ENCODE measurements around the gene TRMT61A. TPM values are rescaled to one million over a fixed set of nuclear protein-coding genes. Genes with fewer than 3 reads are reported as not detected.
A peak's percentile ranks its signal among the peaks of the same experiment; 100 is the strongest.

Gene TRMT61A
- polyA plus RNA-seq, 1 experiment = 11.7 TPM

DNA sequence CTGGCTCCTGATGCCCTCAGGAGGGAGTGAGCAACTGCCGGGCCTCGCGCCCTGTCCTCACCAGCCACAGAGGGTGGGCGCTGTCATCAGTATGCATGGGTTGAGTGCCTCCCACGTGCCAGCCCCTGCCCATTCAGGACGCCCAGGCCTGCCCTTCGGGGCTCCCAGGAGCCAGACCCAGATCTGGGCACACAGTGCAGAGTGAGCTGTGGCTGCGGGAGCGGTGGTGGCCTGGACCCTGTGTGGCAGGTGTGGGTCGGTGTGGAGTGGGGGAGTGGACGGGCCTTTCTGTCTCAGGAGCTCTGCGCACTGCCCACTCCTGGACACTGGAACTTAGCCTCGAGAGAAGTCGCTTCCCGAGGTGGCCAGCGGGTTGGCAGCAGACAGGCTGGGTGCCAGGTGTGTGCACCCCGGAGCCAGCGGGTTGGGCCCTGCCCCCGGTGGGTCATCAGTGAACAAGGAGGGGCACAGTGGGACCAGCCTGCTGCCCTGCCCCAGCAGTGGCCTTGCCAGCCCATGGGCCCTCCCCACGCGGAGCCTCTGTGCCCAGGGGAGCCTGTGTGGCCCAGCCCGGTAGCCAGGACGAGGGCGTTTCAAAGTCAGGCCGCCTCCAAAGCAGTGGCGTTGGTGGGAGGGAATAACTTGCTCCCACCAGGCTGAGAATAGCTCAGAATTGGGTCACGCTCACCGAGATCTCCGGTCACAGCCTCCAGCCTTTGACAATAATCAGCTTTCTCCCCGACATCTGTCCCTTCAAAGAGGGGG is 9.5 kb downstream of the TRMT61A start:
- Histone ChIP-seq H3K4me3 (ENCODE audit: low read depth, low read length) (no peak overlapping the region), H3K36me3 (ENCODE audit: control insufficient read depth, insufficient read depth, low read length) (peaks cover 3% of the 10 kb centered on the region; the same call in 1 of the 2 replicates), H3K27me3 (ENCODE audit: control insufficient read depth, insufficient read depth, low read length) (no peaks in the 10 kb centered on the region)
- CTCF ChIA-PET = interaction anchor here (0.9 to 1.7 kb wide), 2 partner anchors 8 to 9 kb away, joined by 3 to 4 read pairs; no protein-coding TSS in a partner anchor
- TF ChIP-seq, protein P1, sequence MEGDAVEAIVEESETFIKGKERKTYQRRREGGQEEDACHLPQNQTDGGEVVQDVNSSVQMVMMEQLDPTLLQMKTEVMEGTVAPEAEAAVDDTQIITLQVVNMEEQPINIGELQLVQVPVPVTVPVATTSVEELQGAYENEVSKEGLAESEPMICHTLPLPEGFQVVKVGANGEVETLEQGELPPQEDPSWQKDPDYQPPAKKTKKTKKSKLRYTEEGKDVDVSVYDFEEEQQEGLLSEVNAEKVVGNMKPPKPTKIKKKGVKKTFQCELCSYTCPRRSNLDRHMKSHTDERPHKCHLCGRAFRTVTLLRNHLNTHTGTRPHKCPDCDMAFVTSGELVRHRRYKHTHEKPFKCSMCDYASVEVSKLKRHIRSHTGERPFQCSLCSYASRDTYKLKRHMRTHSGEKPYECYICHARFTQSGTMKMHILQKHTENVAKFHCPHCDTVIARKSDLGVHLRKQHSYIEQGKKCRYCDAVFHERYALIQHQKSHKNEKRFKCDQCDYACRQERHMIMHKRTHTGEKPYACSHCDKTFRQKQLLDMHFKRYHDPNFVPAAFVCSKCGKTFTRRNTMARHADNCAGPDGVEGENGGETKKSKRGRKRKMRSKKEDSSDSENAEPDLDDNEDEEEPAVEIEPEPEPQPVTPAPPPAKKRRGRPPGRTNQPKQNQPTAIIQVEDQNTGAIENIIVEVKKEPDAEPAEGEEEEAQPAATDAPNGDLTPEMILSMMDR (IDR thresholded peaks at IDR 0.05; ENCODE audit: insufficient read depth, low read depth, low read length) = no peak
- POLR2A ChIA-PET = no interaction called here
- DNase-seq (ENCODE audit: low read depth) = no peak

DNA sequence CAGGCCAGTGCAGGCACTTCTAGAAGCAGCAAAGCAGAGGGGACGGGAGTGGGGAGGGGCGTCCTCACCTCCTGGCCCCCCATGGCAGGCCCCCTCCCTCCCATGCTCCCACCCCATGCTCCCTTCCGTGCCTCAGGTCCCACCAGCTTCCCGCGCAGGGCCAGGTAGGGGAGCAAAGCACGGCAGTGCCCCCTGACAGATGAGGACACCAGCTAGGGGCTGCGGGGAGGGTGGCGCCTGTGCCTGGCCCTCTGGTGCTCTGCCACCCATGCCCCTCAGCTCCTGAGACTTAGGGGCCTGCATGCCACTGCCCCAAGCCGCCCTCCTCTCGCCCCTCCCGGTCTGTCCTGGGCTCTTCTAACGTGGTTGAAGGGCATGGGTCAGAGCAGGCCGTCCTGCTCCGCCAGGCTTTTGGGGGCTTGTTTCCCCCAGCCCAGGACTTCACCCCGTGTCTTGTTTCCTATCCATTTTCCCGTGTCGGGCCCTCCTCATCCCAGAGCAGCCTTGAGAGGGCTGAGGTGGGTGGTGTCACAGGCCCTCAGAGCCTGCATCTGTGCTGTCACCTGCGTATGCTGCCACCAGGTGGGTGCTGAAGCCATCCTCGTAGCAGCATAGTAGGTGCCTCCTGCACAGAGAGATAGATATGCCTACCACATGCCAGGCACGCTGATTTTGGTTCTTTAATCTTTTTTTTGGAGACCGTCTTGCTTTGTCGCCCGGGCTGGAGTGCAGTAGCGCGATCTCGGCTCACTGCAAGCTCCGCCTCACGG is 10.2 kb downstream of the TRMT61A start:
- CTCF ChIA-PET = interaction anchor here (0.9 to 1.7 kb wide), 2 partner anchors 8 to 9 kb away, joined by 3 to 4 read pairs; no protein-coding TSS in a partner anchor

DNA sequence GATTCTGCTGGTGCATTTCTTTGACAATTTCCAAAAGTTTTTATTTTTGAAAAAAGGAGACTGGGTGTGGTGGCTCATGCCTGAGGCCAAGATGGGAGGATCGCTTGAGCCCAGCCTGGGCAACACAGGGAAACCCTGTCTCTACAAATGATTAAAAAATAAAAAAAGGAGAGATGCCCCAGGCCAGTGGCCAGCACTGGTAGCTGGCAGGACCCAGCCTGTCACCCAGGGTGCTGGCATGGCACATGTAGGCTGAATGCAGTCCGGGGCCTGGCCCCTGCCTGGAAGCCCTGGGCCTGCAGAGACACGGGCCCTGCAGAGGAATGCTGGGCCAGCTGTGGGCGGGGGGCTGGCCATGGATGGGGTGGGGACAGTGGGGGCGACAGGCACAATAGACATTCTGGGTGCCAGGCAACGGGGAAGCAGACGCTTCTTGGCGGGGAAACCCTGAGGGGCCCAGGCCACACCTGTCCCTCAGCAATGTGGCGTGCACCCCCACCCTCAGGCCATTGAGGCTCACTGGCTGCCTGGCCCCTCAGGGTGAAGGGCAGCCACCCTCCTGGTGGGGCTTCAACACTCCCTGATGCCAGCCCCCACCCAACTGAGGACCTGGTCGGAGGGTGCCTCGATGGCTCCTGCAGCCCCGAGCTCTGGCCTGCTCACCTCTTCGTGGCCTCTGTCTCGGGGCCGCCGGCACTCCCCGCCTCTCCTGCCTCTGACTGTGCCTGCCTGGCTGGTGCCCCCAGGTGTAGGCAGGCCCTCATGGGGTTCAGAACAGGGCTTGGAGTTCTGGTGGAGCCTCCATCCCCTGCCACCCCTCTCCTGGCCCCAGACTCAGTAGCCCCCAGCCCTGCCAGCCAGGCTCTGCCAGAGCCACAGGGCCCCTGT is 12.1 kb downstream of the TRMT61A start:
- no peak overlapping the region; the same call in 1 of the 2 replicates for H3K4me3 ChIP-seq (ENCODE audit: low read depth, low read length)
- TF ChIP-seq, protein P1 (IDR thresholded peaks at IDR 0.05; ENCODE audit: insufficient read depth, low read depth, low read length) = no peak
- no peaks in the 10 kb centered on the region for H3K27me3 ChIP-seq (ENCODE audit: control insufficient read depth, insufficient read depth, low read length)
- CTCF ChIA-PET = interaction anchor here (0.6 to 15.2 kb wide), 6 partner anchors 10 to 40 kb away, joined by 3 to 228 read pairs (median 12); partner anchors contain the start of genes CKB and TRMT61A
- POLR2A ChIA-PET = no interaction called here
- H3K36me3 ChIP-seq (ENCODE audit: control insufficient read depth, insufficient read depth, low read length) = no peaks in the 10 kb centered on the region; the same call in 1 of the 2 replicates
- DNase-seq (ENCODE audit: low read depth) = no peak

More for the DNA sequence above, 10.2 kb downstream of the TRMT61A start:
- Histone ChIP-seq H3K36me3 (ENCODE audit: control insufficient read depth, insufficient read depth, low read length) (peaks cover 2% of the 10 kb centered on the region; the same call in 1 of the 2 replicates), H3K27me3 (ENCODE audit: control insufficient read depth, insufficient read depth, low read length) (no peaks in the 10 kb centered on the region), H3K4me3 (ENCODE audit: low read depth, low read length) (no peak overlapping the region)
- TF ChIP-seq, protein P1 (IDR thresholded peaks at IDR 0.05; ENCODE audit: insufficient read depth, low read depth, low read length) = no peak
- DNase-seq (ENCODE audit: low read depth) = no peak
- POLR2A ChIA-PET = no interaction called here

DNA sequence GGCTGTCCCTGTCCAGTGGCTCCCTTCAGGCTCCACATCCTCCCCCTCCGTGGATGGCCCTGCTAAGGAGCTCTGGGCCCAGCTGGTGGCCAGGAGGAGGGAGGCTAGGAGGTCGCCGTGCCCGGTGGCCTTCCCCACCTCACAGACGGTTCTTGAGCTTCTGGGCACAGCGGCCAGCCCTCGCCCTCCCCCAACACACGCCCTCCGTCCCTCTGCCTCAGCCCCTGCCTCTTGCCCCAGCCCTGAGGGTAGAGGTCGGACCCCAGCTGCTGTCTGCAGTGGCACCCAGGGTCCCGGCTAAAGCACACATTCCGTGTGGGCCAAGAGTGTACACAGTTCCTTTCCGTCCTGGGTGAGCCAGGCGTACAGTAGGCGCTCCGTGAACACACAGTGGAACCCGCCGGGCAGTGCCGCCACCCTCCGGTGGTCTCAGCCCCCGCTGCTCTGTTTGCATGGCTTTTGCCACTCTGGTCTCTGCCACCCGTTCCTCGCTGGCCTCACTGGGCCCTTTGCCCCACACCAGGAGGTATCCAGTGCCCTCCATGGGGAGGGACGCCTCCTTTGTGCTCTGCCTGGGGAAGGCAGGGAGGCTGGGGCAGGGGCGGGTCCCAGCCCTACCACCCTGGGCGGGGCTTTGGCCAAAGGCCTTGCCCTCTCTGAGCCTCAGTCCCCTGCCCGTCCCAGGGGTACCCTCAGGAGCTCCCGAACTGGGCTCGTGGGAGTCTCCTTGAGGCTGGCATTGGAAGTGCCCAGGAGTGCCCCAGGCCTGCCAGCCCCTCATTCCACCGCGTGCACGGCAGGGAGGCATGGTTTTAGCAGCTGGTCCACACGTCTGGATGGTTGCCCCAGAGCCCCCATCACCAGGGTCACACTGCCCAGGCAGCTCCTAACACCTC is 13.0 kb downstream of the TRMT61A start:
- TF ChIP-seq, protein P1 (IDR thresholded peaks at IDR 0.05; ENCODE audit: insufficient read depth, low read depth, low read length) = 0 out of 2 replicates have a peak, but pooled peaks have one; percentile 7
- H3K27me3 ChIP-seq (ENCODE audit: control insufficient read depth, insufficient read depth, low read length) = no peaks in the 10 kb centered on the region
- no peaks in the 10 kb centered on the region; the same call in 1 of the 2 replicates for H3K36me3 ChIP-seq (ENCODE audit: control insufficient read depth, insufficient read depth, low read length)
- ChIA-PET POLR2A (no interaction called here), CTCF (interaction anchor here (0.6 to 15.2 kb wide), 6 partner anchors 11 to 51 kb away, joined by 3 to 228 read pairs (median 12); partner anchors contain the start of genes CKB and TRMT61A)
- H3K4me3 ChIP-seq (ENCODE audit: low read depth, low read length) = no peak overlapping the region
- DNase-seq (ENCODE audit: low read depth) = no peak

All from BJ (cell line).